K562 (cell line): ENCODE measurements around the gene CSTF1. TPM values are rescaled to one million over a fixed set of nuclear protein-coding genes. Genes with fewer than 3 reads are reported as not detected.

Experiments used
- ATAC-seq: fragments of 200-7000 bp; cut with Tn5 transposase; 3 replicates; pipeline ENCODE4 v1.9.1; 2020; ENCODE audit warnings: moderate library complexity
- BruUV-seq: library from RNA; stranded (reverse); fragments of 400-500 nt; replicated peaks from 2 replicates; lab custom pipeline; 2021; lab: Mats Ljungman, UMichigan
- CTCF ChIA-PET: fragments of 300-600 bp; formaldehyde crosslinking; extraction: SDS; loops from one replicate; lab custom pipeline; 2021; ENCODE audit warnings: low intra/inter-chr PET ratio; lab: Yijun Ruan, JAX
- POLR2A ChIA-PET: fragments of 300-600, 350-650 bp; sonication (Branson Sonifier 250); formaldehyde crosslinking; extraction: SDS; loops from one replicate; lab custom pipeline; 2021; ENCODE audit warnings: antibody characterized with exemption, inconsistent platforms; lab: Yijun Ruan, JAX
- DNase-seq, 4 experiments: peaks; one replicate each; pipeline versions ENCODE4 v3.0.0 to v3.0.0-alpha.2; 2011 to 2018; ENCODE audit warnings: low spot score in 3 of 4, mixed read lengths in 3 of 4; ENCODE audit errors: extremely low read depth in 1 of 4
- FAIRE-seq: peaks from 2 replicates; lab custom pipeline; 2011; peaks lifted over from hg19 to GRCh38; lab: Jason Lieb, UNC
- H2AFZ ChIP-seq: 2 replicates; pipeline ENCODE4 v1.6.0; 2011; ENCODE audit warnings: low read depth, low read length, control low read depth, inconsistent platforms
- H3K27ac ChIP-seq: fragments of 200-600 bp; 3 replicates; pipeline ENCODE4 v1.8.0; 2011; ENCODE audit warnings: low read depth, mild to moderate bottlenecking, control low read depth, inconsistent platforms, low read length, moderate library complexity, mixed read lengths; ENCODE audit errors: extremely low read depth
- H3K27me3 ChIP-seq, 2 experiments: fragments of 300-600 bp in 1 of 2; 2 replicates in 1 of 2; 3 replicates in 1 of 2; pipeline versions ENCODE4 v1.6.0 to v1.8.0; 2011; ENCODE audit warnings: inconsistent platforms in 2 of 2, low read length in 2 of 2, mild to moderate bottlenecking in 1 of 2, mixed read lengths in 1 of 2, moderate library complexity in 1 of 2; ENCODE audit not compliant: control insufficient read depth in 2 of 2, insufficient read depth in 2 of 2
- H3K36me3 ChIP-seq: fragments of 300-600 bp; 3 replicates; pipeline ENCODE4 v1.8.0; 2011; ENCODE audit warnings: mild to moderate bottlenecking, low read length, inconsistent platforms; ENCODE audit not compliant: control insufficient read depth, insufficient read depth
- H3K4me1 ChIP-seq, 2 experiments: fragments of 200-600 bp in 1 of 2; replicated peaks in 1 of 2; 2 replicates in 1 of 2; 3 replicates in 1 of 2; pipeline versions ENCODE4 v1.5.1 to v1.8.0; 2011; ENCODE audit warnings: inconsistent platforms in 2 of 2, low read length in 2 of 2, mild to moderate bottlenecking in 1 of 2, mixed read lengths in 1 of 2, moderate library complexity in 1 of 2; ENCODE audit not compliant: control insufficient read depth in 2 of 2, insufficient read depth in 2 of 2
- H3K4me2 ChIP-seq: 2 replicates; pipeline ENCODE4 v1.6.1; 2011; ENCODE audit warnings: low read length, control low read depth, inconsistent platforms, mixed read lengths; ENCODE audit not compliant: insufficient read depth
- H3K4me3 ChIP-seq: fragments of 200-600 bp; sonication (generic), shearing (Covaris generic); 2 replicates; pipeline ENCODE4 v1.5.1; 2016; ENCODE audit warnings: control low read depth, inconsistent platforms
- H3K79me2 ChIP-seq: fragments of 200-600 bp; 3 replicates; pipeline ENCODE4 v1.8.0; 2011; ENCODE audit warnings: low read length, inconsistent platforms; ENCODE audit not compliant: control insufficient read depth, insufficient read depth
- H3K9ac ChIP-seq, 2 experiments: 2 replicates each; pipeline versions ENCODE4 v1.6.0 to v1.6.1; 2011; ENCODE audit warnings: low read depth in 2 of 2, low read length in 2 of 2, control low read depth in 1 of 2, inconsistent platforms in 1 of 2, mild to moderate bottlenecking in 1 of 2, mixed read lengths in 1 of 2; ENCODE audit not compliant: insufficient read depth in 1 of 2
- H3K9me1 ChIP-seq: one replicate; pipeline ENCODE4 v1.6.0; 2011; ENCODE audit warnings: inconsistent platforms, mild to moderate bottlenecking, low read length, moderate library complexity; ENCODE audit not compliant: control insufficient read depth, insufficient read depth
- H3K9me3 ChIP-seq: replicated peaks from 2 replicates; pipeline ENCODE4 v1.5.1; 2011; ENCODE audit warnings: low read depth, low read length, inconsistent platforms; ENCODE audit not compliant: control insufficient read depth, insufficient read depth
- H4K20me1 ChIP-seq: replicated peaks from 2 replicates; pipeline ENCODE4 v1.6.1; 2011; ENCODE audit warnings: low read length, inconsistent platforms, mixed read lengths; ENCODE audit not compliant: control insufficient read depth, insufficient read depth
- EZH2 ChIP-seq: IDR thresholded peaks from 2 replicates; pipeline ENCODE4 v1.6.1; 2012; ENCODE audit warnings: low read depth, mild to moderate bottlenecking, inconsistent platforms, low read length, borderline replicate concordance
- FOXA3 ChIP-seq, 2 experiments: fragments of 450-650 bp in 1 of 2; sonication (generic) in 1 of 2; formaldehyde crosslinking; IDR thresholded peaks in 1 of 2; conservative IDR thresholded peaks in 1 of 2; 2 replicates each; pipeline versions ENCODE4 v1.4.0 to v1.8.0; 2020 to 2022; ENCODE audit warnings: mild to moderate bottlenecking in 2 of 2, missing genetic modification reagents in 1 of 2
- KDM5B ChIP-seq: fragments of 200-600 bp; sonication (generic); IDR thresholded peaks from 2 replicates; pipeline ENCODE4 v1.6.1; 2012; ENCODE audit warnings: low read depth, mild to moderate bottlenecking, moderate library complexity, low read length, control low read depth, inconsistent platforms; ENCODE audit not compliant: insufficient replicate concordance
- MYBL2 ChIP-seq, 2 experiments: fragments of 450-650 bp in 1 of 2; sonication (generic) in 1 of 2; formaldehyde crosslinking in 1 of 2; IDR thresholded peaks; 2 replicates each; pipeline versions ENCODE4 v1.6.1 to v1.8.1; 2017 to 2022; ENCODE audit warnings: borderline replicate concordance in 1 of 2, inconsistent platforms in 1 of 2, low read depth in 1 of 2, mild to moderate bottlenecking in 1 of 2, missing genetic modification reagents in 1 of 2, moderate library complexity in 1 of 2
- RAD21 ChIP-seq, 2 experiments: fragments of 250-450 bp in 1 of 2; fragments of 450-650 bp in 1 of 2; sonication (Bioruptor Pico) in 1 of 2; formaldehyde crosslinking in 1 of 2; IDR thresholded peaks in 1 of 2; conservative IDR thresholded peaks in 1 of 2; 2 replicates each; pipeline versions ENCODE4 v1.4.0 to v1.8.0; 2020 to 2022; ENCODE audit warnings: mild to moderate bottlenecking in 2 of 2, moderate library complexity in 1 of 2
- SIN3A ChIP-seq, 2 experiments: fragments of 150-350 bp in 1 of 2; IDR thresholded peaks; 2 replicates each; pipeline ENCODE4 v1.6.1; 2011 to 2016; ENCODE audit warnings: borderline replicate concordance in 2 of 2, low read depth in 2 of 2, low read length in 2 of 2, mild to moderate bottlenecking in 2 of 2, moderate library complexity in 2 of 2; ENCODE audit not compliant: control insufficient read depth in 1 of 2
- STAG1 ChIP-seq: sonication (generic); formaldehyde crosslinking; IDR thresholded peaks from 2 replicates; pipeline ENCODE4 v1.5.0; 2020; ENCODE audit warnings: missing genetic modification reagents, borderline replicate concordance
- ZNF589 ChIP-seq: fragments of 200-800 bp; sonication (Bioruptor generic); IDR thresholded peaks from 2 replicates; pipeline ENCODE4 v1.6.1; 2016; ENCODE audit warnings: low read depth, missing genetic modification characterization, missing compliant biosample characterization
- WGBS: fragments of 100-300 bp; shearing (Covaris generic); methylation state at CpG from one replicate; pipeline ENCODE4 v1.1.6; 2016; ENCODE audit warnings: low coverage, mixed read lengths; ENCODE audit not compliant: insufficient coverage; ENCODE audit errors: missing lambda C conversion rate; 5-methylcytosine and 5-hydroxymethylcytosine counted together
- in situ Hi-C: fragments of 300-500 bp; cut with MboI; formaldehyde crosslinking; loops from 4 replicates; pipeline ENCODE4 v1.15.0; 2018; ENCODE audit warnings: inconsistent platforms, mixed read lengths
- intact Hi-C: fragments of 100-400 bp; cut with micrococcal nuclease; formaldehyde crosslinking; loops from 2 replicates; pipeline ENCODE4 v1.14.2; 2022
- polyA plus RNA-seq, 8 experiments: library from polyadenylated mRNA; depleted of rRNA in 4 of 8; stranded (reverse) in 5 of 8; unstranded in 3 of 8; fragments of >200 nt; fragmentation: Nextera tagmentation in 2 of 8; fragmentation: Illumina TruSeq in 1 of 8; extraction: Ambion mirVana in 2 of 8; extraction: Trizol in 1 of 8; gene quantifications; 2 replicates each; pipeline versions ENCODE4 v1.2.1 to v1.2.3, GENCODE V29; 2011 to 2014; ENCODE audit warnings: inconsistent platforms in 1 of 8, missing spikeins in 1 of 8
- total RNA-seq, 7 experiments: library from RNA; depleted of rRNA in 6 of 7; stranded (reverse); fragments of >200 nt in 6 of 7; fragmentation: Illumina TruSeq in 2 of 7; extraction: Trizol in 2 of 7; gene quantifications; 2 replicates each; pipeline versions ENCODE4 v1.2.1 to v1.2.3, GENCODE V29; 2011 to 2021; ENCODE audit warnings: low replicate concordance in 1 of 7
- TF ChIP-seq, protein P1 (sequence below), 2 experiments: fragments of 450-650 bp in 1 of 2; sonication (generic) in 1 of 2; formaldehyde crosslinking in 1 of 2; IDR thresholded peaks; 2 replicates each; pipeline versions ENCODE4 v1.7.1 to v1.9.0; 2016 to 2022; ENCODE audit warnings: inconsistent platforms in 1 of 2, mild to moderate bottlenecking in 1 of 2, missing genetic modification reagents in 1 of 2

Gene CSTF1
- total and polyA plus RNA-seq, 9 of the 15 experiments (the other 6 are each of a cell fraction or from before 2014, with no cell fraction given) = 30.8 to 110 (median 53.4) TPM

GRCh38 chr20:56391037-56391436 lies 1.4 kb upstream of the CSTF1 start:
- no peak for ATAC-seq
- H2AFZ ChIP-seq = no peak overlapping the region
- no peaks in the 10 kb centered on the region for H4K20me1 ChIP-seq
- H3K9me1 ChIP-seq = peaks cover 3% of the 10 kb centered on the region
- FAIRE-seq = peak; percentile 26
- CTCF ChIA-PET = no interaction called here
- peaks cover 4 to 15% of the 10 kb centered on the region in 2 experiments; a peak in 3 of 5 replicates for H3K4me1 ChIP-seq
- peak overlapping the region; percentile 92 for H3K4me3 ChIP-seq
- no peaks in the 10 kb centered on the region for H3K27me3 ChIP-seq
- TSS peak; percentile 78 for BruUV-seq
- in situ Hi-C loops = no loop called here
- TF ChIP-seq KDM5B = peak; percentile 31
- TF ChIP-seq RAD21 (CRISPR knock-in tag; conservative IDR thresholded peaks at IDR 0.05 in 1 of 2, IDR thresholded peaks at IDR 0.05 in 1 of 2) = no peak
- TF ChIP-seq SIN3A (IDR thresholded peaks at IDR 0.05; ENCODE audit: borderline replicate concordance in 2 of 2, control insufficient read depth in 1 of 2, low read depth in 2 of 2, low read length in 2 of 2) = peak in 1 of 2 experiments; percentile 12; a peak in 1 of 4 replicates
- peak; percentile 13; the same call in 1 of the 2 replicates for TF ChIP-seq MYBL2 (IDR thresholded peaks at IDR 0.05; ENCODE audit: low read depth)
- no peak for TF ChIP-seq MYBL2 (CRISPR knock-in tag; IDR thresholded peaks at IDR 0.05; ENCODE audit: borderline replicate concordance)
- TF ChIP-seq ZNF589 (CRISPR knock-in tag) = no peak
- no peak for TF ChIP-seq STAG1 (CRISPR knock-in tag)
- TF ChIP-seq, protein P1, sequence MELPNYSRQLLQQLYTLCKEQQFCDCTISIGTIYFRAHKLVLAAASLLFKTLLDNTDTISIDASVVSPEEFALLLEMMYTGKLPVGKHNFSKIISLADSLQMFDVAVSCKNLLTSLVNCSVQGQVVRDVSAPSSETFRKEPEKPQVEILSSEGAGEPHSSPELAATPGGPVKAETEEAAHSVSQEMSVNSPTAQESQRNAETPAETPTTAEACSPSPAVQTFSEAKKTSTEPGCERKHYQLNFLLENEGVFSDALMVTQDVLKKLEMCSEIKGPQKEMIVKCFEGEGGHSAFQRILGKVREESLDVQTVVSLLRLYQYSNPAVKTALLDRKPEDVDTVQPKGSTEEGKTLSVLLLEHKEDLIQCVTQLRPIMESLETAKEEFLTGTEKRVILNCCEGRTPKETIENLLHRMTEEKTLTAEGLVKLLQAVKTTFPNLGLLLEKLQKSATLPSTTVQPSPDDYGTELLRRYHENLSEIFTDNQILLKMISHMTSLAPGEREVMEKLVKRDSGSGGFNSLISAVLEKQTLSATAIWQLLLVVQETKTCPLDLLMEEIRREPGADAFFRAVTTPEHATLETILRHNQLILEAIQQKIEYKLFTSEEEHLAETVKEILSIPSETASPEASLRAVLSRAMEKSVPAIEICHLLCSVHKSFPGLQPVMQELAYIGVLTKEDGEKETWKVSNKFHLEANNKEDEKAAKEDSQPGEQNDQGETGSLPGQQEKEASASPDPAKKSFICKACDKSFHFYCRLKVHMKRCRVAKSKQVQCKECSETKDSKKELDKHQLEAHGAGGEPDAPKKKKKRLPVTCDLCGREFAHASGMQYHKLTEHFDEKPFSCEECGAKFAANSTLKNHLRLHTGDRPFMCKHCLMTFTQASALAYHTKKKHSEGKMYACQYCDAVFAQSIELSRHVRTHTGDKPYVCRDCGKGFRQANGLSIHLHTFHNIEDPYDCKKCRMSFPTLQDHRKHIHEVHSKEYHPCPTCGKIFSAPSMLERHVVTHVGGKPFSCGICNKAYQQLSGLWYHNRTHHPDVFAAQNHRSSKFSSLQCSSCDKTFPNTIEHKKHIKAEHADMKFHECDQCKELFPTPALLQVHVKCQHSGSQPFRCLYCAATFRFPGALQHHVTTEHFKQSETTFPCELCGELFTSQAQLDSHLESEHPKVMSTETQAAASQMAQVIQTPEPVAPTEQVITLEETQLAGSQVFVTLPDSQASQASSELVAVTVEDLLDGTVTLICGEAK (IDR thresholded peaks at IDR 0.05) = 0 out of 2 replicates have a peak, but pooled peaks have one; percentile 35
- TF ChIP-seq, protein P1 (CRISPR knock-in tag; IDR thresholded peaks at IDR 0.05) = no peak
- no peak for TF ChIP-seq FOXA3 (CRISPR knock-in tag; conservative IDR thresholded peaks at IDR 0.05 in 1 of 2, IDR thresholded peaks at IDR 0.05 in 1 of 2)
- no peak for TF ChIP-seq EZH2
- TF ChIP-seq, all 486 proteins: peak for 4
- 3% methylated on average over 10 of the region's 10 CpGs for WGBS
- H3K9ac ChIP-seq = peak overlapping the region; percentile 97 to 99
- H3K36me3 ChIP-seq = peaks cover 71% of the 10 kb centered on the region
- POLR2A ChIA-PET = interaction anchor here (0.6 to 2.3 kb wide), 8 partner anchors 8 to 32 kb away, joined by 3 to 35 read pairs (median 6); partner anchors contain the start of genes CASS4 and FAM210B
- no peaks in the 10 kb centered on the region for H3K9me3 ChIP-seq
- intact Hi-C loops = no loop called here
- peaks cover 94% of the 10 kb centered on the region for H3K79me2 ChIP-seq
- peak overlapping the region; percentile 99 for H3K27ac ChIP-seq
- H3K4me2 ChIP-seq = peak overlapping the region; percentile 99
- DNase-seq = no peak
